Mesenchymal stem cell (in vitro differentiated cells and primary cell): ENCODE measurements around the gene PHF2.

Experiments used
- DNase-seq: peaks from one replicate; pipeline ENCODE4 v3.0.0-alpha.2; 2013
- H2AFZ ChIP-seq: one replicate; pipeline ENCODE4 v1.6.1; 2013; ENCODE audit warnings: low read depth, mild to moderate bottlenecking, control low read depth, inconsistent platforms, low read length, moderate library complexity
- H2AK5ac ChIP-seq: 2 replicates; pipeline ENCODE4 v1.6.1; 2013; ENCODE audit warnings: low read length, moderate library complexity, mild to moderate bottlenecking, inconsistent platforms; ENCODE audit not compliant: severe bottlenecking
- H2BK120ac ChIP-seq: one replicate; pipeline ENCODE4 v1.6.1; 2013; ENCODE audit warnings: low read depth, mild to moderate bottlenecking, inconsistent platforms, low read length, moderate library complexity
- H2BK12ac ChIP-seq, 2 experiments: one replicate each; pipeline ENCODE4 v1.6.1; 2013; ENCODE audit warnings: inconsistent platforms in 2 of 2, low read length in 2 of 2, mild to moderate bottlenecking in 2 of 2, moderate library complexity in 2 of 2, control low read depth in 1 of 2
- H2BK15ac ChIP-seq: one replicate; pipeline ENCODE4 v1.6.1; 2013; ENCODE audit warnings: mild to moderate bottlenecking, low read depth, inconsistent platforms; ENCODE audit not compliant: poor library complexity, severe bottlenecking
- H2BK5ac ChIP-seq: 2 replicates; pipeline ENCODE4 v1.6.1; 2013; ENCODE audit warnings: low read depth, mild to moderate bottlenecking, low read length, control low read depth, inconsistent platforms; ENCODE audit not compliant: poor library complexity, severe bottlenecking
- H3K14ac ChIP-seq, 2 experiments: one replicate each; pipeline ENCODE4 v1.6.1; 2013; ENCODE audit warnings: inconsistent platforms in 2 of 2, low read length in 2 of 2, control low read depth in 1 of 2, mild to moderate bottlenecking in 1 of 2, moderate library complexity in 1 of 2
- H3K18ac ChIP-seq, 2 experiments: one replicate each; pipeline ENCODE4 v1.6.1; 2013; ENCODE audit warnings: inconsistent platforms in 2 of 2, low read length in 2 of 2, control low read depth in 1 of 2, low read depth in 1 of 2, mild to moderate bottlenecking in 1 of 2
- H3K23ac ChIP-seq, 2 experiments: one replicate each; pipeline ENCODE4 v1.6.1; 2013; ENCODE audit warnings: inconsistent platforms in 2 of 2, low read length in 2 of 2, mild to moderate bottlenecking in 2 of 2, moderate library complexity in 2 of 2, control low read depth in 1 of 2
- H3K27ac ChIP-seq: 2 replicates; pipeline ENCODE4 v1.5.1; 2013; ENCODE audit warnings: mild to moderate bottlenecking, moderate library complexity, low read length, control low read depth, inconsistent platforms; ENCODE audit not compliant: poor library complexity, severe bottlenecking
- H3K27me3 ChIP-seq, 2 experiments: 2 replicates each; pipeline versions ENCODE4 v1.6.1 to v1.7.0; 2013; ENCODE audit warnings: low read length in 2 of 2, mild to moderate bottlenecking in 2 of 2, moderate library complexity in 2 of 2, control low read depth in 1 of 2, inconsistent platforms in 1 of 2; ENCODE audit not compliant: control insufficient read depth in 1 of 2, insufficient read depth in 1 of 2
- H3K36me3 ChIP-seq, 2 experiments: 2 replicates each; pipeline versions ENCODE4 v1.6.1 to v1.7.0; 2013; ENCODE audit warnings: low read length in 2 of 2, control low read depth in 1 of 2, inconsistent platforms in 1 of 2, low read depth in 1 of 2, mild to moderate bottlenecking in 1 of 2; ENCODE audit not compliant: insufficient read depth in 2 of 2, control insufficient read depth in 1 of 2
- H3K4ac ChIP-seq, 2 experiments: one replicate each; pipeline ENCODE4 v1.6.1; 2013; ENCODE audit warnings: inconsistent platforms in 2 of 2, low read length in 2 of 2, mild to moderate bottlenecking in 2 of 2, moderate library complexity in 2 of 2, control low read depth in 1 of 2, low read depth in 1 of 2
- H3K4me1 ChIP-seq: 2 replicates; pipeline ENCODE4 v1.6.1; 2013; ENCODE audit warnings: low read depth, low read length, control low read depth; ENCODE audit not compliant: control insufficient read depth, insufficient read depth
- H3K4me2 ChIP-seq: 2 replicates; pipeline ENCODE4 v1.6.1; 2013; ENCODE audit warnings: low read length, mild to moderate bottlenecking, inconsistent platforms; ENCODE audit not compliant: poor library complexity, severe bottlenecking
- H3K4me3 ChIP-seq, 2 experiments: 2 replicates each; pipeline versions ENCODE4 v1.5.1 to v1.7.0; 2013; ENCODE audit warnings: low read length in 2 of 2, mild to moderate bottlenecking in 2 of 2, control low read depth in 1 of 2, low read depth in 1 of 2; ENCODE audit not compliant: insufficient read depth in 1 of 2
- H3K79me1 ChIP-seq: replicated peaks from 2 replicates; pipeline ENCODE4 v1.6.1; 2013; ENCODE audit warnings: mild to moderate bottlenecking, control low read depth, low read length, inconsistent platforms; ENCODE audit not compliant: poor library complexity, severe bottlenecking
- H3K9ac ChIP-seq: 2 replicates; pipeline ENCODE4 v1.7.0; 2013; ENCODE audit warnings: mild to moderate bottlenecking, low read length, moderate library complexity
- H3K9me3 ChIP-seq: 2 replicates; pipeline ENCODE4 v1.7.0; 2013; ENCODE audit warnings: mild to moderate bottlenecking, low read length; ENCODE audit not compliant: control insufficient read depth
- H4K8ac ChIP-seq: one replicate; pipeline ENCODE4 v1.6.1; 2013; ENCODE audit warnings: inconsistent platforms, mild to moderate bottlenecking, low read length, moderate library complexity
- H4K91ac ChIP-seq: one replicate; pipeline ENCODE4 v1.6.1; 2013; ENCODE audit warnings: mild to moderate bottlenecking, low read length, inconsistent platforms
- WGBS: methylation state at CpG from one replicate; pipeline ENCODE4 v1.1.7; 2013; ENCODE audit warnings: mixed read lengths; 5-methylcytosine and 5-hydroxymethylcytosine counted together

PHF2 gene

GRCh38 chr9:93623753-93624152 lies 47.4 kb downstream of the PHF2 start:
- no peak overlapping the region for H3K4ac ChIP-seq
- H2AK5ac ChIP-seq, result no peak overlapping the region
- H3K27ac ChIP-seq, result no peak overlapping the region
- peaks cover 49% of the 10 kb centered on the region for H3K79me1 ChIP-seq
- no peak overlapping the region for H2BK15ac ChIP-seq
- H2BK12ac ChIP-seq, result no peak overlapping the region
- peaks cover 0 to 6% of the 10 kb centered on the region in 2 experiments for H3K36me3 ChIP-seq
- no peak overlapping the region for H2AFZ ChIP-seq
- H3K9ac ChIP-seq, result no peak overlapping the region
- H3K9me3 ChIP-seq, result peaks cover 6% of the 10 kb centered on the region
- H3K18ac ChIP-seq, result no peak overlapping the region
- H4K8ac ChIP-seq, result no peak overlapping the region
- H4K91ac ChIP-seq, result no peak overlapping the region
- no peak for DNase-seq
- no peak overlapping the region for H3K4me3 ChIP-seq
- no peak overlapping the region for H3K14ac ChIP-seq
- H3K23ac ChIP-seq, result no peak overlapping the region
- no peak overlapping the region for H2BK120ac ChIP-seq
- H3K4me2 ChIP-seq, result no peak overlapping the region
- H2BK5ac ChIP-seq, result no peak overlapping the region
- WGBS, result 84% methylated on average over 3 of the region's 3 CpGs
- peaks cover 3% of the 10 kb centered on the region for H3K4me1 ChIP-seq
- H3K27me3 ChIP-seq, result no peaks in the 10 kb centered on the region

- H2BK120ac ChIP-seq, result no peak overlapping the region
- H3K4me2 ChIP-seq, result no peak overlapping the region
- peaks cover 0 to 2% of the 10 kb centered on the region in 2 experiments for H3K36me3 ChIP-seq
- H3K4me3 ChIP-seq, result no peak overlapping the region
- no peak overlapping the region for H2AFZ ChIP-seq
- no peak overlapping the region for H2BK5ac ChIP-seq
- H3K27ac ChIP-seq, result no peak overlapping the region
- no peak overlapping the region for H2BK12ac ChIP-seq
- H3K79me1 ChIP-seq, result peaks cover 46% of the 10 kb centered on the region
- H2AK5ac ChIP-seq, result no peak overlapping the region
- H3K27me3 ChIP-seq, result no peaks in the 10 kb centered on the region
- H3K14ac ChIP-seq, result no peak overlapping the region
- no peak overlapping the region for H3K23ac ChIP-seq
- peaks cover 3% of the 10 kb centered on the region for H3K4me1 ChIP-seq
- H3K9me3 ChIP-seq, result peaks cover 6% of the 10 kb centered on the region
- WGBS, result 97% methylated on average over 6 of the region's 6 CpGs
- H2BK15ac ChIP-seq, result no peak overlapping the region
- H4K8ac ChIP-seq, result no peak overlapping the region
- H3K18ac ChIP-seq, result no peak overlapping the region
- H4K91ac ChIP-seq, result no peak overlapping the region
- DNase-seq, result no peak
- H3K9ac ChIP-seq, result no peak overlapping the region
- no peak overlapping the region for H3K4ac ChIP-seq
Measured at GRCh38 chr9:93624431-93624834, 48.0 kb downstream of the PHF2 start.

- DNase-seq, result no peak
- Histone ChIP-seq H3K18ac (no peak overlapping the region), H2BK15ac (no peak overlapping the region), H3K36me3 (peaks cover 0 to 5% of the 10 kb centered on the region in 2 experiments), H3K4me1 (peaks cover 3% of the 10 kb centered on the region), H3K4me3 (no peak overlapping the region), H2AK5ac (no peak overlapping the region), H3K9ac (no peak overlapping the region), H3K27ac (no peak overlapping the region), H2BK12ac (no peak overlapping the region), H2BK5ac (no peak overlapping the region), H2AFZ (no peak overlapping the region), H4K91ac (no peak overlapping the region), H3K27me3 (no peaks in the 10 kb centered on the region), H4K8ac (no peak overlapping the region), H3K14ac (no peak overlapping the region), H3K79me1 (peaks cover 49% of the 10 kb centered on the region), H3K9me3 (peaks cover 6% of the 10 kb centered on the region), H3K4me2 (no peak overlapping the region), H2BK120ac (no peak overlapping the region), H3K4ac (no peak overlapping the region), H3K23ac (no peak overlapping the region)
Measured at GRCh38 chr9:93624977-93625376, 48.6 kb downstream of the PHF2 start.

GRCh38 chr9:93629920-93630319 lies 53.5 kb downstream of the PHF2 start:
- H3K4me2 ChIP-seq, result no peak overlapping the region
- H2BK15ac ChIP-seq, result no peak overlapping the region
- peaks cover 6% of the 10 kb centered on the region for H3K9me3 ChIP-seq
- no peak for DNase-seq
- H3K9ac ChIP-seq, result no peak overlapping the region
- no peak overlapping the region for H4K8ac ChIP-seq
- no peak overlapping the region for H2AFZ ChIP-seq
- no peak overlapping the region for H2BK120ac ChIP-seq
- H2AK5ac ChIP-seq, result no peak overlapping the region
- no peak overlapping the region for H3K23ac ChIP-seq
- no peak overlapping the region for H3K4ac ChIP-seq
- WGBS, result 89% methylated on average over 11 of the region's 11 CpGs
- H3K79me1 ChIP-seq, result peaks cover 33% of the 10 kb centered on the region
- peaks cover 2% of the 10 kb centered on the region for H3K4me1 ChIP-seq
- no peak overlapping the region for H3K27ac ChIP-seq
- no peak overlapping the region for H3K14ac ChIP-seq
- peaks cover 22 to 43% of the 10 kb centered on the region in 2 experiments for H3K36me3 ChIP-seq
- no peak overlapping the region for H3K18ac ChIP-seq
- H2BK5ac ChIP-seq, result no peak overlapping the region
- H2BK12ac ChIP-seq, result no peak overlapping the region
- H3K4me3 ChIP-seq, result no peak overlapping the region
- no peaks in the 10 kb centered on the region for H3K27me3 ChIP-seq
- no peak overlapping the region for H4K91ac ChIP-seq
